ENCODE results near the gene PPIL1.

- TF ChIP-seq, protein P1, sequence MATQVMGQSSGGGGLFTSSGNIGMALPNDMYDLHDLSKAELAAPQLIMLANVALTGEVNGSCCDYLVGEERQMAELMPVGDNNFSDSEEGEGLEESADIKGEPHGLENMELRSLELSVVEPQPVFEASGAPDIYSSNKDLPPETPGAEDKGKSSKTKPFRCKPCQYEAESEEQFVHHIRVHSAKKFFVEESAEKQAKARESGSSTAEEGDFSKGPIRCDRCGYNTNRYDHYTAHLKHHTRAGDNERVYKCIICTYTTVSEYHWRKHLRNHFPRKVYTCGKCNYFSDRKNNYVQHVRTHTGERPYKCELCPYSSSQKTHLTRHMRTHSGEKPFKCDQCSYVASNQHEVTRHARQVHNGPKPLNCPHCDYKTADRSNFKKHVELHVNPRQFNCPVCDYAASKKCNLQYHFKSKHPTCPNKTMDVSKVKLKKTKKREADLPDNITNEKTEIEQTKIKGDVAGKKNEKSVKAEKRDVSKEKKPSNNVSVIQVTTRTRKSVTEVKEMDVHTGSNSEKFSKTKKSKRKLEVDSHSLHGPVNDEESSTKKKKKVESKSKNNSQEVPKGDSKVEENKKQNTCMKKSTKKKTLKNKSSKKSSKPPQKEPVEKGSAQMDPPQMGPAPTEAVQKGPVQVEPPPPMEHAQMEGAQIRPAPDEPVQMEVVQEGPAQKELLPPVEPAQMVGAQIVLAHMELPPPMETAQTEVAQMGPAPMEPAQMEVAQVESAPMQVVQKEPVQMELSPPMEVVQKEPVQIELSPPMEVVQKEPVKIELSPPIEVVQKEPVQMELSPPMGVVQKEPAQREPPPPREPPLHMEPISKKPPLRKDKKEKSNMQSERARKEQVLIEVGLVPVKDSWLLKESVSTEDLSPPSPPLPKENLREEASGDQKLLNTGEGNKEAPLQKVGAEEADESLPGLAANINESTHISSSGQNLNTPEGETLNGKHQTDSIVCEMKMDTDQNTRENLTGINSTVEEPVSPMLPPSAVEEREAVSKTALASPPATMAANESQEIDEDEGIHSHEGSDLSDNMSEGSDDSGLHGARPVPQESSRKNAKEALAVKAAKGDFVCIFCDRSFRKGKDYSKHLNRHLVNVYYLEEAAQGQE (IDR thresholded peaks at IDR 0.05): no peak
- TF ChIP-seq TAF1 (conservative IDR thresholded peaks at IDR 0.05) (no peak), YY1 (IDR thresholded peaks at IDR 0.05) (no peak), FOXA1 (IDR thresholded peaks at IDR 0.05) (no peak), FOXA2 (IDR thresholded peaks at IDR 0.05) (no peak), HNF4G (IDR thresholded peaks at IDR 0.05) (no peak), SP1 (IDR thresholded peaks at IDR 0.05) (no peak)
- TF ChIP-seq, protein P2, sequence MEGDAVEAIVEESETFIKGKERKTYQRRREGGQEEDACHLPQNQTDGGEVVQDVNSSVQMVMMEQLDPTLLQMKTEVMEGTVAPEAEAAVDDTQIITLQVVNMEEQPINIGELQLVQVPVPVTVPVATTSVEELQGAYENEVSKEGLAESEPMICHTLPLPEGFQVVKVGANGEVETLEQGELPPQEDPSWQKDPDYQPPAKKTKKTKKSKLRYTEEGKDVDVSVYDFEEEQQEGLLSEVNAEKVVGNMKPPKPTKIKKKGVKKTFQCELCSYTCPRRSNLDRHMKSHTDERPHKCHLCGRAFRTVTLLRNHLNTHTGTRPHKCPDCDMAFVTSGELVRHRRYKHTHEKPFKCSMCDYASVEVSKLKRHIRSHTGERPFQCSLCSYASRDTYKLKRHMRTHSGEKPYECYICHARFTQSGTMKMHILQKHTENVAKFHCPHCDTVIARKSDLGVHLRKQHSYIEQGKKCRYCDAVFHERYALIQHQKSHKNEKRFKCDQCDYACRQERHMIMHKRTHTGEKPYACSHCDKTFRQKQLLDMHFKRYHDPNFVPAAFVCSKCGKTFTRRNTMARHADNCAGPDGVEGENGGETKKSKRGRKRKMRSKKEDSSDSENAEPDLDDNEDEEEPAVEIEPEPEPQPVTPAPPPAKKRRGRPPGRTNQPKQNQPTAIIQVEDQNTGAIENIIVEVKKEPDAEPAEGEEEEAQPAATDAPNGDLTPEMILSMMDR (IDR thresholded peaks at IDR 0.05; ENCODE audit: low read depth, low read length, missing input control): no peak
- TF ChIP-seq, protein P3, sequence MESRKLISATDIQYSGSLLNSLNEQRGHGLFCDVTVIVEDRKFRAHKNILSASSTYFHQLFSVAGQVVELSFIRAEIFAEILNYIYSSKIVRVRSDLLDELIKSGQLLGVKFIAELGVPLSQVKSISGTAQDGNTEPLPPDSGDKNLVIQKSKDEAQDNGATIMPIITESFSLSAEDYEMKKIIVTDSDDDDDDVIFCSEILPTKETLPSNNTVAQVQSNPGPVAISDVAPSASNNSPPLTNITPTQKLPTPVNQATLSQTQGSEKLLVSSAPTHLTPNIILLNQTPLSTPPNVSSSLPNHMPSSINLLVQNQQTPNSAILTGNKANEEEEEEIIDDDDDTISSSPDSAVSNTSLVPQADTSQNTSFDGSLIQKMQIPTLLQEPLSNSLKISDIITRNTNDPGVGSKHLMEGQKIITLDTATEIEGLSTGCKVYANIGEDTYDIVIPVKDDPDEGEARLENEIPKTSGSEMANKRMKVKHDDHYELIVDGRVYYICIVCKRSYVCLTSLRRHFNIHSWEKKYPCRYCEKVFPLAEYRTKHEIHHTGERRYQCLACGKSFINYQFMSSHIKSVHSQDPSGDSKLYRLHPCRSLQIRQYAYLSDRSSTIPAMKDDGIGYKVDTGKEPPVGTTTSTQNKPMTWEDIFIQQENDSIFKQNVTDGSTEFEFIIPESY (IDR thresholded peaks at IDR 0.05): no peak
- TF ChIP-seq, protein P4, sequence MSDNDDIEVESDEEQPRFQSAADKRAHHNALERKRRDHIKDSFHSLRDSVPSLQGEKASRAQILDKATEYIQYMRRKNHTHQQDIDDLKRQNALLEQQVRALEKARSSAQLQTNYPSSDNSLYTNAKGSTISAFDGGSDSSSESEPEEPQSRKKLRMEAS (IDR thresholded peaks at IDR 0.05): no peak
These were observed 45.4 kb upstream of the PPIL1 start for GRCh38 chr6:36920049-36920448.

Measured in liver (tissue), 3 donors.